ENCODE results near the gene ZSWIM2.
"Not testable (repeated sequence)": the region's sequence is repeated elsewhere in the genome, so short reads cannot be mapped to it uniquely, and the experiment has no call there.

The ZSWIM2 gene, protein sequence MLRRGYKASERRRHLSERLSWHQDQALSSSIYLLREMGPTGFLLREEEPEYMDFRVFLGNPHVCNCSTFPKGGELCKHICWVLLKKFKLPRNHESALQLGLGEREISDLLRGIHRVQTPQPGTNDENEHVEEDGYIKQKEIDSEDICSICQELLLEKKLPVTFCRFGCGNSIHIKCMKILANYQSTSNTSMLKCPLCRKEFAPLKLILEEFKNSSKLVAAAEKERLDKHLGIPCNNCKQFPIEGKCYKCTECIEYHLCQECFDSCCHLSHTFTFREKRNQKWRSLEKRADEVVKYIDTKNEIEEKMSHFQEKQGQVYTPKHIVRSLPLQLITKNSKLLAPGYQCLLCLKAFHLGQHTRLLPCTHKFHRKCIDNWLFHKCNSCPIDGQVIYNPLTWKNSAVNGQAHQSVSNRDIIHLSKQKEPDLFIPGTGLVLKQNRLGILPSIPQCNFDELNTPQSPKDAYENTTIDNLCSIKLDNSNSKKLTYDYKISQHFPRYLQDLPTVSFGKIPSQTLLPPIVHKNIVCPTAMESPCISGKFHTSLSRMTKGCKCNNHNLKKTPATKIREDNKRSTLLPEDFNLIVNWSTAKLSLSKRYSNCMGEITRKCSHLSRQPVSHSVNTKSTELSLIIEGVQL

DNA sequence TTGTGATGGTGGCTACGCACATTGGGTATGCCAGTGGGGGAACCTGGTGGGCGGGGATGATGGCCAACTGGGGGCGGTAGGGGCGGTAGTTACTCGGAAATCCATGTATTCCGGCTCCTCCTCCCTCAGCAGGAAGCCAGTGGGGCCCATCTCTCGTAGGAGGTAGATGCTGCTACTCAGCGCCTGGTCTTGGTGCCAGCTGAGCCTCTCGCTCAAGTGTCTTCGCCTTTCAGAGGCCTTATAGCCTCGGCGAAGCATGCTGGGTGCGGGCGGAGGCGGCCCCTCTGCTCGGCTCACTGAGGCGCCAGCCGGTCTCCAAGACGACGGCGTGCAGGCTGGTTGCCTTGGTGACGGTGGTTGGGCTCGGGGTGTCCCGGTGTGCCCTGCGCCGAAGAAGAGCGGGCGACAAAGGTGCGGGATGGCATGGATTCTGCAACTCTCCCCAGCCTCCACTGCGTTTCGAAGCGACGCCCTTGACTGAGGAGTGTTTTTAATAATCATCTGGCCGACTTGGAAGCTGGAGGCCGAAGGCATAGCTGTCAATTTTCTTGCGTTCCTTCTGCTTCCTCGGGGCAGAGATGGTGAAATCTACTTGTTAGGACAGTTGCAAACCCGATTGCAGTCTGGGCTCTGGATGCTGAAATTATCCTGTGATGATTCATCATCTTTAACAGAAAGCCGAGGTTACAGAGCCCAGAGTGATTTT, at the start of gene ZSWIM2:
Gene ZSWIM2 (minus strand): TSS at position 298 of the 706 bp plus-strand sequence. CDS start 40 bp downstream, at position 258.
- DNase-seq, result no peak

DNA sequence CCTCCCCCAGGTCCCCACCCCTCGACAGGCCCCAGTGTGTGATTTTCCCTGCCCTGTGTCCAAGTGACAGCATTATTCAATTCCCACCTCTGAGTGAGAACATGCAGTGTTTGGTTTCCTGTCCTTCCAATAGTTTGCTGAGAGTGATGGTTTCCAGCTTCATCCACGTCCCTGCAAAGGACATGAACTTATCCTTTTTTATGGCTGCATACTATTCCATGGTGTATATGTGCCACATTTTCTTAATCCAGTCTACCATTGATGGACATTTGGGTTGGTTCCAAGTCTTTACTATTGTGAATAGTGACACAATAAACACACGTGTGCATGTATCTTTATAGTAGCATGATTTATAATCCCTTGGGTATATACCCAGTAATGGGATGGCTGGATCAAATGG, 47.2 kb upstream of the ZSWIM2 start:
- DNase-seq, result not testable (repeated sequence)

DNA sequence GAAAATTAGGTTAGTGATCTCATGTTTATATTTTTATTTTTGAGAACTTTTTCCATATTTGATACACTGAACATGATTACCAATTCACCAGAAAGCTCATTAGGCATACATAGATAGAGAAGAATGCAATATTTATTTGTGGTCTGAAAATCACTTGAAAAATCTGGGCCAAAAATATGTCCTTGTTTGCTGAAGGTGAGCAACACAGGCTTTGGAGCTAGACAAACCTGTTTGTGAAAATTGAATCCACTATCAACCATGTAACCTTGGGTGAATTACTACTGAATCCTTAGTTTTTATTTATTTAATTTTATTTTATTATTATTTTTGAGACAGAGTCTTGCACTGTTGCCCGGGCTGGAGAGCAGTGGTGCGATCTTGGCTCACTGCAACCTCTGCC, 46.5 kb upstream of the ZSWIM2 start:
- no peak for DNase-seq

DNA sequence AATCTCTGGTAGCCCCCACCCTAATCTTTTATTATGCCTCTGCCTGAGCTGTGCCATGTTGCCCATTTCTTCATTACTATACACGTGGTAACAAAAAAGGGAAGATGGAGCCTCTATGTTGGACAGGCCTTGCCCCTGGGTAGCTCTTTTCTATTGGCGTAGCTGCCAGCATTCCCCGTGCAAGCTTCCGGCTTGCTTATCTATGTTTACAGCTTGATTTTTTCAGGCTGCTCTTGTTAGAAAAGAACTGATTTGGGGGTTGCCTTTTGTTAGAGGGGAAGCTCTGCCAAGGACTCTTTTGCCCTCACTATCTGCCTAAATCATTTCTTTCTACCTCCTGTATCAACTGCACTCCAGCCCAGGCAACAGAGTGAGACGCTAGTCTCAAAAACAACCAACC, 45.5 kb upstream of the ZSWIM2 start:
- DNase-seq, result no peak

DNA sequence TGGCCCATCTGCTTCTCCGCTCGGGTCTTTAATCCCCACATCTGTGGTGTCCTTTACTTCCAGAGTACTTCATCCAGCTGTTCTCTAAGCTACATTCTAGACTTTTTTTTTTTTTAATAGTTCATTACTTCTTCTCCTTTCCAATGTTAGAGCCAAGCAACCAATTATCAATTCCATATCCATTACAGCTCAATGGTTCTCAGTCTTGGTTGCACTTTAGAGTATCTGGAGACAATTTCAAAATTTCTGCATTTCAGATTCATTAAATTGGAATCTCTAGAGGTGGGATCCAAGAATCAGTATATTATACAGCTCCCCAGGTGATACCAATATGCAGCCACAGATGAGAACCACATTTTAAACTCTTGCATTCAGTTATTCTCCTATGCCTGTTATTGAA, 43.9 kb upstream of the ZSWIM2 start:
- no peak for DNase-seq

DNA sequence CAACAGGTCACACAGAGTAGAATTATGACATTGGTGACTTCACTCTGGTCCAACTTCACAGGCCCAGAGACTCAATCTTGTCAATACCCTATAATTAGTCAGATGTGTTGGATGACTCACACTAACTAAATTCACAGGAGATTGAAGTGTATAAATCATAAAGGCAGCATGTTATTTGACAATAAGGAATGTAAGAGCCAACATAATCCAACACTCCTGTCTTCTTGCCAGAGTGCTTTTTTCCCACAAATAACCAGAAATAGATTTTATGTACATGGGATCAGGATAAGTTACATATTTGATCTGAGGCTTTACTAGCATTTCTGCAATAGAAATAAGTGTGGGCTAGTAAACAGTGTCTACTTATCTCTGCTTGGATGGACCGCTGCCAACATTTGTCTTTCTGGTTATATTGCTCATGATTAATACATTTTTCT, 42.2 kb upstream of the ZSWIM2 start:
- no peak for DNase-seq

DNA sequence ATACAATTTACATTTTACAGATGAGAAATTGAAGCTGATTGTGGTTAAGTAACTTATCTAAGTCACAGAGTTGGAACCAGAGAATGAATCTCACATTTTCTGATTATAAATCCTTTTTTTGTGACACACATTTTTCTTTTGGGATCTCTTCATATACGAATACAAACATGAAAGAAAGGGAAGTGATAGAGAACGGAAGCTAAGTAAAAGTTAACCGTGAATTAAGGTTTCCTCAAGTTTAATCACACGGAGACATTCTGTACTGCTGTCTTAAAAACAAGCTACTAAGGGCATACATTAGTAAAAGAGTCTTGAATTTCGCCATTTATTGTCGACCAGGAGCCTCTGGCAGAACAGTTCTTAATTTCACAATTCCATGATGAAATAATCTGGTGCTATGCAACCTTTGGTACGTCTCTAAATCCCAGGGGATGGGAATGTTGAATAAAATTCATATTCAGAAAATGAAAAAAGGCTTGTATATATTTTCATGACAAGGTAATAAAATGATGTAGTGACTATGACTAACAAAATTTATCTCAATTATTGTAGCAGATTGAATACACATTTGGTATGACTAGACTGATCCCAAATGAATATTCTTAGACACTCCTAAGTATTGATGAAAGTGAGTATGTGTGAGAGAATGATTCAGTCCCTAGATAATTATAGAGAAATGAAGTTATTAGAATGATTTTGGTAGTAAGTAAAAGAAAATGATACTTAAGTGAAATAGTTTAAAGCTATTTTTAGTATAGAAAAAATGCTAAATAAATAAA, 40.3 kb upstream of the ZSWIM2 start:
- DNase-seq, result no peak

DNA sequence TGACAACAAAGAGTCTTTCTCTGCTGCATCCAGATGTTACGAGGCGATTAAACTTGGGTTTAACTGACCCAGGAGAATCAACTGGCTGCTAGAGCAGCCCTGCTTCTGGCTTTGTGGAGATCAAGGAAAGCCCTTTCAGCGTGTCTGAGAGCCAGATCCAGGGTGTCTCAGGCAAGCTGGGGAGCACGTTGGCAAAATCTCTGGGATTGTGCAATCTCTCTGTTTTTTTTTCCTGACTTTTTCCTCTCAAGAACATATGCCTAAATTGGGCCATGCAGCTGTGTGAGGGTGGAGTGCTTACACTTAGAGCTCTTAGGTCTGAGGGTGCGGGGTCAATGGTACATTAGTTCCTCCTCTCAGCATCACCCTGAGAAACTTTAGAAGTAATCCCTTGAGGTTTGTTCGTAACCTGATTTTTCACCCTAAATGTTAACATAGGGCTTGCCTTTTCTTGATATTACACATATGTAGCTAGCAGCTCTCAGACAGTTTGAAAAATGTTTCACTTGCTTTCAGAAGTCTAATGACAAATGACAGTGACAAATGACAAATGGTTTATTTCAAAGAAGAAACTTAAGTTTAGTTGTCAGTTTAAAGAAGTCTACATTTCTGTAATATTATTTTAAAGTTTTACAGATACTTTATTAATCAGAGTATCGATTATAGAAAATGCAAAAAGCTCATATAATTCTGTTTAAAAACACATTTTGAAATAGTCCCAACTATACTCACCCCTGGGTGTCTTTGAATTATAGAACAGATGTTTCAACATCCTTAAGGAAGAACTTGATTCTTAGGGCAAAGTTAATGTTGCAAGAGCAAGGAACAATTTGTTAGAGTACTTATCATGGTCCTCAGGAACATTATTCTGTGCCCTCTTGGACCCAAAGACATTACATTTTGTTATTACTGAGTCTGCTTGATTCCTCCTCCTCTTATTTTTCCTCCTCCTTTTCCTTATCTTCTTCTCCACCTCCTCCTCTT, 38.4 kb upstream of the ZSWIM2 start:
- no peak for DNase-seq

DNA sequence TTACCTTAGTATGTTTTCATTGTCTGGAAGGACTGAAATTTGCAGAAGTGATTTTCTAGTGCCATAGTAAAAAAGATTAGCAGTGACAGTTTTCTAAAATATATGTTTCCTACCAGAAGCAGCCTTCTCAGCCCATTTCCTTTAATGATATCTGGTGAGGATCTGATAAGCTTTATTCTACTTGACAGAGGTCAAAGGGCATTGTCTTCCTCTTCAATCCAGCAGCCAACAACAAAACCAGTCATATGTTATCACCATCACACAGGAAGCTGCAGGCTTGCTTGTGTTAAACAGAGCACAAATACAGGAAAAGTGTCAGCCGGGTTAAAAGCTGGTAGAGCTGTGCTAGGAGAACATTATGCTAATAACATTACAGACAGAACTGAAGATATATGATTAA, 35.6 kb upstream of the ZSWIM2 start:
- DNase-seq, result no peak

DNA sequence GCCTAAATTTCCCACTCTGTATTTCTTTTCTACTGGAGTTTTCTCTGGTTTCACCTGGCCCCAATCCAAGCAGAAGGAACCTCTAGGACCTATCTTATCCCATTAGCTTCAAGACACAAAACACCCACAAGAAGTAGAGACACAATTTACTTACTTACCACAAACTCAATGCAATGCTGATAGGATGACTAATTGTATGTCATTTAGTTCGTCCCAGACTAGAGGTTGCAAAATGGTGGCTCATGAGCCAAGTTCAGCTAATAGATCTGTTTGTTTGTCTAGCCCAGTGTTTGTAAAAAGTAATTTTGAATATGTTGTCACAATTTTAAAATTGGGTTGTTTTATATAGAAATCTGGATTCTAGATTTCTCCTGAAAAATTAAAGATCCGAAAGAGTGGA, 34.7 kb upstream of the ZSWIM2 start:
- no peak for DNase-seq

DNA sequence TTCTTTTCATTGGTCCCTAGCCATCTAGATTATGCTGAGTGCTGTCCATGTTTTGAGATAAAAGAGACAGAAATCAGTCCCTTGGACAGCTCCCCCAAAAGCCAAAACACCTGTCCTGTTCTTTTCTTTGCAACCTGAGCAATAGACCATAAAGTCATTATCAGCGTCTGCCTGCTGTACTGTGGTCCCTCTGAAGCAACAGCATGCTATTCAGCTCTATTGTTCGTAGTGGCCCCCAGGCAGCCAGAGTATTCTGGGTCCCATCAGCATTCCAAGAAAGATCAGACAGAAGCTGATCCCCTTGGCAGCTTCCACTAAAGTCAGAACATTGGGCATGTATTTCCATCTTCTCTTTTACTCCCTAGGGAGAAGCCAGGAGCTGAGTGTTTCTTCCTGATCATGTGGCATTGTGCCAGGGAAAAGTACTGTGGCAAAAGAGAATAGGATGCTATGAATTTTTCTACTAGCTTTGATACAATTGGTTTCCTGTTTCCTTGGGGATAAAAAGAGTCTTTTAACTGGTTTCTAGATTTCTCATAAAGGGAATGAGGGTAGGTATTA, 33.6 kb upstream of the ZSWIM2 start:
- no peak for DNase-seq

DNA sequence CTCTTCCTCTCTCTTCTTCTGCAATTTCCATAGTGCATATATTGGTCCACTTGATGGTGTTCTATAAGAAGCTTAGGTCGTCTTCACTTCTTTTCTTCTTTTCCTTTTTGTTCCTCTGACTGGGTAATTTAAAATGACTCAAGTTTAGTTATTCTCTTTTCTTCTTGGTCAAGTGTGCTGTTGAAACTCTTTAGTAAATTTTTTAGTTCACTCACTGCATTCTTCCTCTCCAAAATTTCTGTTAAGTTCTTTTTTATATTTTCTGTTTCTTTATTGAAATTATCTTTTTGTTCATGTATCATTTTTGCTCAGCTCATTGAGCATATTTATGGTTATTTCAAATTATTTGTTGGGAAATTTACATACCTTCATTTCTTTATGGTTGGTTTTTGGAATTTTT, 32.7 kb upstream of the ZSWIM2 start:
- DNase-seq, result no peak

DNA sequence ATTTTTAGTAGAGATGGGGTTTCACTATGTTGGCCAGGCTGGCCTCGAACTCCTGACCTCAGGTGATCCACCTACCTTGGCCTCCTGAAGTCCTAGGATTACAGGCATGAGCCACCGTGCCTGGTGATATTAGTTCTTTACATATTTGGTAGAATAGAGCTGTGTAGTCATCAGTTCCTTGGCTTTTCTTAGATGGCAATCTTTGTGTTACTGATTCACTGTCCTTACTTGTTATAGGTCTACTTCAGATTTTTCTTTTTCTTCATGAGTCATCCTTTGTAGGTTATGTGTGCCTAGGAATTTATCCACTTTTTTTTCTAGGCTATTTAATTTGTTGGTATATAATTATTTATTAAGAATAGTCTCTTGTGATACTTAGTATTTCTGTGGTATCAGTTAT, 30.3 kb upstream of the ZSWIM2 start:
- no peak for DNase-seq

DNA sequence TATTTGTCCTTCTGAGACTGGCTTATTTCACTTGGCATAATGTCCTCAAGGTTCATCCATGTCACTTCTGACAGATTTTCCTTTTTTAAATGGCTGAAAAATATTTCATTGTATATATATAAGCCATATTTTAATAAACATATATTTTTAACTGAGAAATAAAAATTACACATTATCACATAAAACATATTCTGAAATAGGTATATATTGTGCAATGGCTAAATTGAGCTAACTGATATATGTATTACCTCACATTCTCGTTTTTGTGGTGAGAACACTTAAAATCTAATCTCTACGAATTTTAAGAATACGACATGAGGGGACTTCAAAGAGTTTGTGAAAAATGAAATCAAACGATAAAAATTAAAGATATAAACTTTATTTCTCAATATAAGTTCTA, 25.7 kb upstream of the ZSWIM2 start:
- DNase-seq, result no peak

DNA sequence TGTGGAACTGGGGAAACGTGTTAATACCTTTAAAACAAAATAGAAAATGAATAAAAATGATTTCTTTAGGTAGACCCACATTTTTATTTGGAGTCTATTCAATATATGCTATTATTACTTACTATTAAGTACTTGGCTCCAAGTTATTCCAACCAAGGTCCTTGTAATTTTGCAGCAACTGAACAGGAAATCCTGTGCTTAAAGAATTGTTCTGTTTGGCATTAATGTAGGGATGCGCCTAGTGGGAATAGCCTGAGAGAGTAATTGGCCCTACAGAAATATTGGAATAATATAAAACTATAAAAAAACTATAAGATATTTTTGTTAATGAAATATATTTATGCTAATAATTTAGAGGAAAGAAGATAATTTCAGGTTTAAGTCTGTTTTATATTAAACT, 22.9 kb upstream of the ZSWIM2 start:
- no peak for DNase-seq

DNA sequence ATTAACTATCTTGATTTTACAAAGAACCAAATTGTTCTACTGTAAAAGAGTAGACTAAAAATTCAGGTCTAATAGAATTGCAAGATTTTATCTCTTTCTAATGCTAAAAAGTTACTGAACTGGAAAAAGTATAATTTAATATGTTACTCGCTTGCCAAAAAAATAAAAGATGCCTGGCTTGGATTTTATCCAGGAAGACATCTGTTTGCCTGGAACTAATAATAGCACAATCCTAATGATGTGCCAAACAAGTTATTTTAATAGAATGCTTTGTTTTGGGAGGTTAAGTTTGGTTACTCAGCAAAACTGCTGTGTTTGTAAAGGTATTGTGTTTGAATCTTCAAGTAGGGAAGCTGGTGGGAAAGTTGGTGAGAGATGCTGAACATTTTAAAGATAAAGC, 19.4 kb upstream of the ZSWIM2 start:
- no peak for DNase-seq

DNA sequence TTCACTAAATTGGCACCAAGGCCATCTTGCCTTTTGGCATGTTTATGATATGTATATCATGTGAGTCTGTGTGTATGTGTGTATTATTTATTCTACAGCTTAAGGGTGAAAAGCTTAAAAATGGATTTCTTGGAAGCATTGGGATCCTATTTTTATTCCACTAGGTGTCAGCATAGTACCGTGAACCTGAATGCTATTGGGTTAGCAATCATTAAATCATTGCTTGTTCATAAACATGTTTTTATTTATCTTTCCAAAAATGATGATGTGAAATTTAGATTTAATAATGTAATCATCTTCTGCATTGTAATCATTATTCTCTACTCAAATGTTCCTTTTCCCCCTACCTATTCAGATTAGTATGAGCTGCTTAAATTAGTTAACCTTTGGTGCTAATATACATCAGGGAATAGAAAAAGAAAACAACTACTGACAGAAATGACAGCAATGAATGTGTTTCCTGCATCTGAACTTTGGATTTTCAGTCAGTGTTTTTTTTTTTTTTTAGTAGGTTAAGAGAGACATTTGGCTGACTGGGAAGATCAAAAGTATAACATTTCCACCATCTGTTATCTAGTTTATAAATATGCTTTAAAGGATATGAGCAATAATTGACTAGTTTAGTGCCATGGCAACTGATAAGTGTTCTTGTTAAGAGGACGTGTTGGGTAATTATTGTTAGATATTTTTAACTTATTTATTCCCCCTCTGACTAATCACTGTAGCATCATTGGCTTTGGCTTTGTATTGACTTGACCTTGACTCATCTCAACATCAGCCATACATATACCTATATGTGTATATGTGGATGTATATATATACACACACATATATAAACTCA, 14.1 kb upstream of the ZSWIM2 start:
- DNase-seq, result peak; percentile 15 to 24

DNA sequence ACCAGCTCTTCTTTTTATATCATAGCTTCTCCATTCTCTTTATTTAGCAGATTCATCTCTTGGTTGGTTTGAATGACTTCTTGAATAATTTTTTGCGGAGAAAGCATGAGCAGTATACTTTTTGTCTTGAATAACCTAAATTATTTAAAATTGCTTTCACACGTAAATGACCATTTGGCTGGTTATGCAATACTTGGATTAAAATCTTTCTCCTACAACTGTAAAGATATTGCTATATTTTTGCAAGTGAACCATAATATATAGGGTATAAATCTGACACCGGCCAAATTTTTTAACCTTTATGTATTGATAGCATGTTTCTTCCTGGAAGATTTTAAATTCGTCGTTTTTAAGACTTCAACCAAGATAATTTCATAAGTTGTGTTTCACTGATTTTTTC, 6.2 kb upstream of the ZSWIM2 start:
- no peak for DNase-seq

DNA sequence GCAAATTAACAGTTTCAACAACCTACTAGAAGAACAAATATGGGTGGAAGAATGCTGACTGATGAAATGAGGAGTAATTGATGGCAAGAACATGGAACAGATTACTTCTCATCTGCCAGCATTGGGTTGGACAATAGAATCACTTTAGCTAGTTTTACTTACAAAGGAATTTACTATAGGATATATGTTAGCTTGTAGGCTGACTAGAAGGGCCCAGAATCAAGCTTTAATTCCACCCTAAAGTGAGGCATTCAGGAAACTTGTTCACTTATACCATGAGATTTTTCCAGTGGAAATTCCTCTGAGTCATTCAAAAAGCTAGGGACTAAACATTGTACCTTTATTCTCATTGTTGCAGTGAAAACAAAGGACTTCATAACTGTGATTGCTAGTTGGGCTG, 5.0 kb upstream of the ZSWIM2 start:
- DNase-seq, result no peak

DNA sequence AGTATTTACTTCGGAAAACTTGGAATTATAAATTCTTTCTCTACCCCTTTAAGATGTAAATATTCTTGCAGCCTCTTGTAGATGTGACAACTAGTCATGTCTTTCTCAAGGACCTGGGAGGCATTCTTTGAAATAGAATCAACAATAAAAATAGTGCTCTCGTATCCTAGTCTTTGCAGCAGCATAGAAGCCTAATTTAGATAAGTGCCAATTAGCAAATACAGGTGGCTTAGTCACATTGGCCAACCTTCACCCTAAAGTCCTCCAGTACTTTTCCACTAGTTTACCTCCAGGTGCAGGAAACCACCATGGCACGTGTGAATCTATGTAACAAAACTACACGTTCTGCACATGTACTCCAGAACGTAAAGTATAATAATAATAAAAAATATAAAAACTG, 3.5 kb upstream of the ZSWIM2 start:
- no peak for DNase-seq

DNA sequence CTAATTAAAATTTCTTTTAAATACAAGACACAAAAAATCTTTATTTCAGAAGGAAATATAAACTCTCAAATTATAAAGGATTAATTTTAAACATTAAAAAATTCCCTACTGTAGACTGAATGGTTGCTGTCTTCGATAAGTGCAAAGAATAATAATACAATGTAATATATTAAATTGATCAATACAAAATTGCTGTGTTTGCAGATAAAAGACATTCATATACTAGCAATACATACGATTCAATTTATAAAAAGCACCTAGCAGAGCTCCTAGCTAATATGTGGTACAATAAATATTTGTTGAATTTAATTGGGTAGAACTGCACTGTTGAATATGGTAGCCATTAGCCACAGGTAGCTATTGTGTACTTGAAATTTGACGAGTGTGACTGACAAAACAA, 6.6 kb downstream of the ZSWIM2 start:
- no peak for DNase-seq
